ENCODE data around the gene PPP2R5A. TPM values are rescaled to one million over a fixed set of nuclear protein-coding genes. Genes with fewer than 3 reads are reported as not detected.
A peak's percentile ranks its signal among the peaks of the same experiment; 100 is the strongest.

Gene PPP2R5A
- total and polyA plus RNA-seq, 2 of the 8 experiments (the other 6 are each of a cell fraction or from before 2014, with no cell fraction given), result 14.6 to 36.3 TPM

- no peaks in the 10 kb centered on the region; a peak in 1 of 7 replicates for H3K27me3 ChIP-seq (replicated peaks in 1 of 4; ENCODE audit: control insufficient read depth in 3 of 4, extremely low read depth in 1 of 4, insufficient read depth in 3 of 4, low read length in 3 of 4)
- H3K27ac ChIP-seq (ENCODE audit: low read depth, low read length), result no peak overlapping the region
These were observed 46.7 kb upstream of the PPP2R5A start for GRCh38 chr1:212238552-212238951.

More at GRCh38 chr1:212238552-212238951, 46.7 kb upstream of the PPP2R5A start:
- no peak overlapping the region for H4K5ac ChIP-seq (ENCODE audit: insufficient read length, low read depth, low read length)
- no peak overlapping the region for H2BK5ac ChIP-seq (ENCODE audit: low read depth, low read length)
- H2BK120ac ChIP-seq (replicated peaks; ENCODE audit: low read depth, low read length), result no peak overlapping the region
- no peak overlapping the region for H2BK15ac ChIP-seq (ENCODE audit: low read length)
- H3K4me2 ChIP-seq (ENCODE audit: insufficient read depth in 1 of 2, low read depth in 2 of 2, low read length in 2 of 2), result no peak overlapping the region
- no peak overlapping the region for H3K56ac ChIP-seq (replicated peaks; ENCODE audit: insufficient read length, low read depth, low read length)
- H3K18ac ChIP-seq (ENCODE audit: extremely low read depth, low read length), result no peak overlapping the region
- H3K4me3 ChIP-seq (ENCODE audit: extremely low read depth in 1 of 4, insufficient read depth in 2 of 4, low read depth in 3 of 4, low read length in 4 of 4), result no peak overlapping the region
- DNase-seq (ENCODE audit: low read depth in 1 of 2, low spot score in 2 of 2), result no peak
- H3K36me3 ChIP-seq (ENCODE audit: control insufficient read depth in 2 of 4, insufficient read depth in 4 of 4, low read length in 3 of 4), result no peaks in the 10 kb centered on the region
- H4K91ac ChIP-seq (replicated peaks; ENCODE audit: insufficient read length, low read length), result no peak overlapping the region
- peak overlapping the region; percentile 57; the same call in 1 of the 2 replicates for H4K8ac ChIP-seq (ENCODE audit: extremely low read depth, insufficient read depth, low read length)
- H2BK20ac ChIP-seq (ENCODE audit: low read length), result no peak overlapping the region
- WGBS, 2 experiments (ENCODE audit: extremely low coverage in 1 of 2, insufficient coverage in 1 of 2, insufficient read length in 1 of 2, insufficient replicate concordance in 2 of 2, low coverage in 1 of 2, low lambda C conversion rate in 2 of 2, missing lambda C conversion rate in 1 of 2), result 92% methylated on average over 4 of the region's 4 CpGs; no CpG with 5 or more reads in 1 of the 2 experiments
- H3K4ac ChIP-seq (replicated peaks; ENCODE audit: insufficient read length, low read depth, low read length), result no peak overlapping the region
- no peak overlapping the region for H3K14ac ChIP-seq (ENCODE audit: insufficient read length)
- POLR2A ChIA-PET (ENCODE audit: partially characterized antibody), result no interaction called here
- H3K79me1 ChIP-seq (ENCODE audit: low read depth, low read length), result no peaks in the 10 kb centered on the region
- H4K20me1 ChIP-seq (replicated peaks in 1 of 2; ENCODE audit: control insufficient read depth in 1 of 2, insufficient read depth in 2 of 2, low read length in 2 of 2), result no peaks in the 10 kb centered on the region
- no peak overlapping the region for H2AFZ ChIP-seq (ENCODE audit: low read length)
- no peak for FAIRE-seq
- H3K79me2 ChIP-seq (ENCODE audit: control insufficient read depth in 1 of 2, insufficient read depth in 2 of 2, low read length in 2 of 2), result no peaks in the 10 kb centered on the region
- no peaks in the 10 kb centered on the region for H3K4me1 ChIP-seq (replicated peaks in 1 of 4; ENCODE audit: control insufficient read depth in 3 of 4, insufficient read depth in 4 of 4, low read length in 3 of 4)
- no peak overlapping the region for H3K9ac ChIP-seq (replicated peaks in 1 of 4; ENCODE audit: extremely low read depth in 1 of 4, low read depth in 3 of 4, low read length in 3 of 4)
- no peaks in the 10 kb centered on the region for H3K23me2 ChIP-seq (ENCODE audit: low read depth, low read length)
- H2AK5ac ChIP-seq (ENCODE audit: low read depth, low read length), result no peak overlapping the region
- H3K23ac ChIP-seq (ENCODE audit: insufficient read length), result no peak overlapping the region
- TF ChIP-seq HDAC2 (IDR thresholded peaks at IDR 0.05; ENCODE audit: borderline replicate concordance in 1 of 2, low read depth in 2 of 2, low read length in 2 of 2), result no peak
- no peak for TF ChIP-seq GABPA (IDR thresholded peaks at IDR 0.05; ENCODE audit: borderline replicate concordance, insufficient read depth, low read length)
- CTCF ChIA-PET (ENCODE audit: partially characterized antibody), result interaction anchor here (1.2 to 1.5 kb wide), 4 partner anchors 12 to 168 kb away, joined by 3 to 5 read pairs (median 4); no protein-coding TSS in a partner anchor
- H2BK12ac ChIP-seq (ENCODE audit: low read depth, low read length), result no peak overlapping the region
- H3K9me3 ChIP-seq (ENCODE audit: insufficient read depth in 2 of 2, low read depth in 1 of 2, low read length in 1 of 2), result no peaks in the 10 kb centered on the region
